HPDE6-E6E7 (cell line): ENCODE results near the gene LRP4.
A peak's percentile ranks its signal among the peaks of the same experiment; 100 is the strongest.
"Not testable (repeated sequence)": the region's sequence is repeated elsewhere in the genome, so short reads cannot be mapped to it uniquely, and the experiment has no call there.

Experiments
- DNase-seq: peaks from one replicate; pipeline ENCODE4 v3.0.0; 2011; ENCODE audit warnings: missing footprints; ENCODE audit errors: extremely low spot score

Gene LRP4

GRCh38 chr11:46927928-46928327 is 9.6 kb upstream of the LRP4 start:
- not testable (repeated sequence) for DNase-seq

- no peak for DNase-seq
Observed at GRCh38 chr11:46920755-46921154, 2.4 kb upstream of the LRP4 start.

- no peak for DNase-seq
Observed at GRCh38 chr11:46918788-46919513, 601 bp upstream of the LRP4 start.

GRCh38 chr11:46917762-46918082 is 628 bp downstream of the LRP4 start:
- no peak for DNase-seq

GRCh38 chr11:46917109-46917761 is 1.1 kb downstream of the LRP4 start:
- DNase-seq: no peak

- peak; percentile 96 for DNase-seq
Observed at GRCh38 chr11:46916286-46917108, 1.9 kb downstream of the LRP4 start.

- no peak for DNase-seq
Observed at GRCh38 chr11:46914910-46915309, 3.4 kb downstream of the LRP4 start.

- DNase-seq: no peak
Observed at GRCh38 chr11:46914363-46914762, 4.0 kb downstream of the LRP4 start.

- DNase-seq: no peak
Observed at GRCh38 chr11:46913484-46913883, 4.9 kb downstream of the LRP4 start.

- no peak for DNase-seq
Observed at GRCh38 chr11:46912526-46913150, 5.7 kb downstream of the LRP4 start.

- DNase-seq: no peak
Observed at GRCh38 chr11:46907606-46908005, 10.7 kb downstream of the LRP4 start.

GRCh38 chr11:46906609-46907041 is 11.7 kb downstream of the LRP4 start:
- DNase-seq: no peak

- no peak for DNase-seq
Observed at GRCh38 chr11:46905806-46906205, 12.5 kb downstream of the LRP4 start.

- no peak for DNase-seq
Observed at GRCh38 chr11:46903846-46904245, 14.5 kb downstream of the LRP4 start.

GRCh38 chr11:46902694-46903093 is 15.7 kb downstream of the LRP4 start:
- DNase-seq: no peak

GRCh38 chr11:46901156-46901555 is 17.2 kb downstream of the LRP4 start:
- DNase-seq: no peak

- no peak for DNase-seq
Observed at GRCh38 chr11:46900091-46900746, 18.1 kb downstream of the LRP4 start.

- no peak for DNase-seq
Observed at GRCh38 chr11:46899501-46900025, 18.8 kb downstream of the LRP4 start.

- no peak for DNase-seq
Observed at GRCh38 chr11:46898396-46899095, 19.8 kb downstream of the LRP4 start.

- no peak for DNase-seq
Observed at GRCh38 chr11:46896719-46897406, 21.5 kb downstream of the LRP4 start.
